M059J (cell line): ENCODE measurements around the gene ZNF775. TPM values are rescaled to one million over a fixed set of nuclear protein-coding genes. Genes with fewer than 3 reads are reported as not detected.

Source experiments
- DNase-seq: peaks from one replicate; pipeline ENCODE4 v3.0.0-alpha.2; 2012; ENCODE audit warnings: low read depth
- total RNA-seq: library from RNA; depleted of rRNA; stranded (reverse); fragments of >200 nt; shearing (Covaris generic); gene quantifications from 2 replicates; pipeline ENCODE4 v1.2.3, GENCODE V29; 2014

The ZNF775 gene
- total RNA-seq, 1 experiment from 2014 or later: 5.3 TPM

- peak; percentile 76 for DNase-seq
These were observed 10.0 kb upstream of the ZNF775 start for GRCh38 chr7:150368884-150369747.

GRCh38 chr7:150369748-150370501 is 9.2 kb upstream of the ZNF775 start:
- DNase-seq: no peak

- peak; percentile 13 for DNase-seq
These were observed 8.5 kb upstream of the ZNF775 start for GRCh38 chr7:150370612-150371071.

- DNase-seq: no peak
These were observed 7.8 kb upstream of the ZNF775 start for GRCh38 chr7:150371131-150371995.

- DNase-seq: no peak
These were observed 7.2 kb upstream of the ZNF775 start for GRCh38 chr7:150371996-150372270.

- no peak for DNase-seq
These were observed 6.7 kb upstream of the ZNF775 start for GRCh38 chr7:150372271-150373048.

GRCh38 chr7:150373049-150373801 is 5.9 kb upstream of the ZNF775 start:
- no peak for DNase-seq

- no peak for DNase-seq
These were observed 5.1 kb upstream of the ZNF775 start for GRCh38 chr7:150374026-150374425.

- no peak for DNase-seq
These were observed 4.7 kb upstream of the ZNF775 start for GRCh38 chr7:150374472-150374871.

- DNase-seq: no peak
These were observed 3.2 kb upstream of the ZNF775 start for GRCh38 chr7:150375662-150376521.

- DNase-seq: no peak
These were observed 2.6 kb upstream of the ZNF775 start for GRCh38 chr7:150376560-150376959.

- DNase-seq: no peak
These were observed 1.9 kb upstream of the ZNF775 start for GRCh38 chr7:150377196-150377595.

GRCh38 chr7:150377635-150378034 is 1.5 kb upstream of the ZNF775 start:
- no peak for DNase-seq

GRCh38 chr7:150378115-150378852 is 846 bp upstream of the ZNF775 start:
- peak; percentile 94 for DNase-seq

GRCh38 chr7:150379441-150380379 is 580 bp downstream of the ZNF775 start:
- peak; percentile 50 for DNase-seq

- no peak for DNase-seq
These were observed 1.3 kb downstream of the ZNF775 start for GRCh38 chr7:150380463-150380862.

- DNase-seq: no peak
These were observed 2.0 kb downstream of the ZNF775 start for GRCh38 chr7:150381096-150381495.

- DNase-seq: no peak
These were observed 2.6 kb downstream of the ZNF775 start for GRCh38 chr7:150381785-150382122.
